ENCODE measurements around the gene DHODH. TPM values are rescaled to one million over a fixed set of nuclear protein-coding genes. Genes with fewer than 3 reads are reported as not detected.

The DHODH gene
- total and polyA plus RNA-seq, 2 of the 8 experiments (the other 6 are each of a cell fraction or from before 2014, with no cell fraction given) = 9.1 to 19.4 TPM

DNA sequence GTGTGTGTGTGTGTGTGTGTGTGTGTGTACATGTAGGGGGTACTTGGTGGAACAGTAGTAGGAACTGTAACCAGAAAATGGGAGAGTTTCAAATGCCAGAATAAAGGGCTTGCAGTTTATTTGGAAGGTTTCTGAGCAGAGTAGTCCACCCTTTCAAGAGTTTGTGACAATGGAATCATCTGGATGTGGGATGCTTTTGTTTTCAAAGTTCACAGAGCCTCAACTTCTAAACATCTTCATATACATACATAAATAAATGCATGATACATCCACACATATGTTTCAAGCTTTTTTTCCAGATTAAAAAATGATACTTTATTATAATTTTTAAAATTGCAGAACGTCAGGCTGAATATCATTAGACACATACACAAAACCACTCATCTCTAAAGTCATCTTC lies 5.9 kb upstream of the DHODH start:
- CTCF ChIA-PET (ENCODE audit: partially characterized antibody) = no interaction called here
- Histone ChIP-seq H3K4me2 (ENCODE audit: insufficient read depth in 1 of 2, low read depth in 2 of 2, low read length in 2 of 2) (no peak overlapping the region), H3K79me2 (ENCODE audit: control insufficient read depth in 1 of 2, insufficient read depth in 2 of 2, low read length in 2 of 2) (no peaks in the 10 kb centered on the region), H3K14ac (ENCODE audit: insufficient read length) (no peak overlapping the region), H3K27ac (ENCODE audit: low read depth, low read length) (no peak overlapping the region), H2BK120ac (replicated peaks; ENCODE audit: low read depth, low read length) (no peak overlapping the region), H2BK5ac (ENCODE audit: low read depth, low read length) (no peak overlapping the region), H4K8ac (ENCODE audit: extremely low read depth, insufficient read depth, low read length) (no peak overlapping the region), H3K18ac (ENCODE audit: extremely low read depth, low read length) (no peak overlapping the region), H4K91ac (replicated peaks; ENCODE audit: insufficient read length, low read length) (no peak overlapping the region), H3K36me3 (ENCODE audit: control insufficient read depth in 2 of 4, insufficient read depth in 4 of 4, low read length in 3 of 4) (no peaks in the 10 kb centered on the region), H4K5ac (ENCODE audit: insufficient read length, low read depth, low read length) (no peak overlapping the region), H2AFZ (ENCODE audit: low read length) (no peak overlapping the region), H3K79me1 (ENCODE audit: low read depth, low read length) (no peaks in the 10 kb centered on the region), H2BK15ac (ENCODE audit: low read length) (no peak overlapping the region), H2BK20ac (ENCODE audit: low read length) (no peak overlapping the region), H3K23ac (ENCODE audit: insufficient read length) (no peak overlapping the region), H3K23me2 (ENCODE audit: low read depth, low read length) (no peaks in the 10 kb centered on the region), H3K4me1 (replicated peaks in 1 of 4; ENCODE audit: control insufficient read depth in 3 of 4, insufficient read depth in 4 of 4, low read length in 3 of 4) (no peaks in the 10 kb centered on the region), H4K20me1 (replicated peaks in 1 of 2; ENCODE audit: control insufficient read depth in 1 of 2, insufficient read depth in 2 of 2, low read length in 2 of 2) (no peaks in the 10 kb centered on the region), H3K4me3 (ENCODE audit: extremely low read depth in 1 of 4, insufficient read depth in 2 of 4, low read depth in 3 of 4, low read length in 4 of 4) (no peak overlapping the region), H3K9ac (replicated peaks in 1 of 4; ENCODE audit: extremely low read depth in 1 of 4, low read depth in 3 of 4, low read length in 3 of 4) (no peak overlapping the region), H3K4ac (replicated peaks; ENCODE audit: insufficient read length, low read depth, low read length) (no peak overlapping the region), H3K9me3 (ENCODE audit: insufficient read depth in 2 of 2, low read depth in 1 of 2, low read length in 1 of 2) (no peaks in the 10 kb centered on the region), H3K56ac (replicated peaks; ENCODE audit: insufficient read length, low read depth, low read length) (no peak overlapping the region), H2BK12ac (ENCODE audit: low read depth, low read length) (no peak overlapping the region), H2AK5ac (ENCODE audit: low read depth, low read length) (no peak overlapping the region), H3K27me3 (replicated peaks in 1 of 4; ENCODE audit: control insufficient read depth in 3 of 4, extremely low read depth in 1 of 4, insufficient read depth in 3 of 4, low read length in 3 of 4) (no peaks in the 10 kb centered on the region)
- POLR2A ChIA-PET (ENCODE audit: partially characterized antibody) = no interaction called here
- no peak for FAIRE-seq
- 75% methylated on average over 1 of the region's 1 CpG; no CpG with 5 or more reads in 1 of the 2 experiments for WGBS, 2 experiments (ENCODE audit: extremely low coverage in 1 of 2, insufficient coverage in 1 of 2, insufficient read length in 1 of 2, insufficient replicate concordance in 2 of 2, low coverage in 1 of 2, low lambda C conversion rate in 2 of 2, missing lambda C conversion rate in 1 of 2)
- DNase-seq (ENCODE audit: low read depth in 1 of 2, low spot score in 2 of 2) = no peak
- TF ChIP-seq FOSL1 (IDR thresholded peaks at IDR 0.05; ENCODE audit: insufficient read depth, low read depth, low read length) (no peak), CTBP2 (IDR thresholded peaks at IDR 0.05; ENCODE audit: borderline replicate concordance, insufficient read depth, insufficient read length, low read length) (no peak), SRF (IDR thresholded peaks at IDR 0.05; ENCODE audit: low read depth, low read length) (no peak), SP1 (IDR thresholded peaks at IDR 0.05; ENCODE audit: low read depth, low read length) (no peak), PHF8 (conservative IDR thresholded peaks at IDR 0.05; ENCODE audit: low read depth, low read length) (no peak), ZNF274 (IDR thresholded peaks at IDR 0.05; ENCODE audit: borderline replicate concordance, extremely low read depth, low read length) (no peak), POLR2AphosphoS5 (IDR thresholded peaks at IDR 0.05; ENCODE audit: low read depth, low read length) (no peak), RNF2 (IDR thresholded peaks at IDR 0.05; ENCODE audit: borderline replicate concordance, low read depth, low read length, missing control alignments, poor library complexity, severe bottlenecking) (no peak), CBX8 (IDR thresholded peaks at IDR 0.05; ENCODE audit: borderline replicate concordance, low read depth, low read length) (no peak), TEAD4 (IDR thresholded peaks at IDR 0.05; ENCODE audit: low read depth, low read length) (no peak), GTF2F1 (IDR thresholded peaks at IDR 0.05; ENCODE audit: borderline replicate concordance, low read depth, low read length) (no peak), EZH2 (IDR thresholded peaks at IDR 0.05; ENCODE audit: low read depth, low read length, severe bottlenecking) (no peak), SIRT6 (IDR thresholded peaks at IDR 0.05; ENCODE audit: low read length) (no peak), SUZ12 (IDR thresholded peaks at IDR 0.05; ENCODE audit: low read length) (no peak), SP4 (IDR thresholded peaks at IDR 0.05; ENCODE audit: low read length) (no peak)
